Natural killer cell (primary cell): ENCODE results near the gene ATP8A1. TPM values are rescaled to one million over a fixed set of nuclear protein-coding genes. Genes with fewer than 3 reads are reported as not detected.
A peak's percentile ranks its signal among the peaks of the same experiment; 100 is the strongest.

ENCODE experiments used
- ATAC-seq, 3 donors: fragments of 150-1000 bp in 2 of 3; fragments of 200-7000 bp in 1 of 3; cut with Tn5 transposase; 1 replicate in 1 of 3; 2 replicates in 2 of 3; pipeline ENCODE4 v1.10.0; 2021; ENCODE audit warnings: mild to moderate bottlenecking in 2 of 3, moderate library complexity in 2 of 3
- DNase-seq, 2 donors: peaks; one replicate each; pipeline versions ENCODE4 v3.0.0 to v3.0.0-alpha.2; 2013 to 2021; ENCODE audit warnings: mixed read lengths in 1 of 2
- H3K27ac ChIP-seq: one replicate; pipeline ENCODE4 v1.5.1; 2013; ENCODE audit warnings: mild to moderate bottlenecking, low read length
- H3K27me3 ChIP-seq: one replicate; pipeline ENCODE4 v1.6.1; 2013; ENCODE audit warnings: low read length; ENCODE audit not compliant: control insufficient read depth, insufficient read depth
- H3K36me3 ChIP-seq: one replicate; pipeline ENCODE4 v1.6.1; 2013; ENCODE audit warnings: low read length; ENCODE audit not compliant: control insufficient read depth, insufficient read depth
- H3K4me1 ChIP-seq: one replicate; pipeline ENCODE4 v1.6.1; 2013; ENCODE audit warnings: low read length; ENCODE audit not compliant: control insufficient read depth, insufficient read depth
- H3K4me3 ChIP-seq: one replicate; pipeline ENCODE4 v1.5.1; 2013; ENCODE audit warnings: low read length
- H3K9me3 ChIP-seq: one replicate; pipeline ENCODE4 v1.6.1; 2013; ENCODE audit warnings: low read length; ENCODE audit not compliant: control insufficient read depth, insufficient read depth
- H3K27ac Mint-ChIP-seq, 2 donors: one replicate each; pipeline ENCODE4 v1.8.0; 2022; ENCODE audit warnings: mild to moderate bottlenecking in 2 of 2, mixed read lengths in 2 of 2, moderate library complexity in 1 of 2
- H3K27me3 Mint-ChIP-seq, 2 donors: one replicate each; pipeline ENCODE4 v1.8.0; 2022; ENCODE audit warnings: low read depth in 2 of 2, mixed read lengths in 2 of 2
- H3K36me3 Mint-ChIP-seq: one replicate; pipeline ENCODE4 v1.8.0; 2022; ENCODE audit warnings: mixed read lengths
- H3K4me1 Mint-ChIP-seq, 2 donors: one replicate each; pipeline ENCODE4 v1.8.0; 2022; ENCODE audit warnings: mixed read lengths in 2 of 2
- H3K4me3 Mint-ChIP-seq: one replicate; pipeline ENCODE4 v1.8.0; 2022; ENCODE audit warnings: mild to moderate bottlenecking, moderate library complexity, mixed read lengths
- H3K9me3 Mint-ChIP-seq, 2 donors: one replicate each; pipeline ENCODE4 v1.8.0; 2022; ENCODE audit warnings: mixed read lengths in 2 of 2
- CTCF ChIP-seq: fragments of 200-600 bp; IDR thresholded peaks from one replicate; pipeline ENCODE4 v1.8.0; 2022; ENCODE audit warnings: antibody characterized with exemption
- WGBS: methylation state at CpG from one replicate; pipeline ENCODE4 v1.1.7; 2013; ENCODE audit warnings: missing lambda C conversion rate; ENCODE audit not compliant: insufficient coverage; 5-methylcytosine and 5-hydroxymethylcytosine counted together
- intact Hi-C: fragments of 100-400 bp; cut with micrococcal nuclease; formaldehyde crosslinking; loops from one replicate; pipeline ENCODE4 v1.14.2; 2022
- total RNA-seq, 4 donors: library from RNA; stranded (reverse); fragments of 120-200 nt in 1 of 4; gene quantifications; one replicate each; pipeline versions ENCODE4 v1.2.3 to v1.2.4, GENCODE V29; 2013 to 2022

The ATP8A1 gene
- total RNA-seq, 3 donors from 2014 or later (not counting 1 experiment from before 2014, with no cell fraction given) = 84.8 to 156 (median 147) TPM

GRCh38 chr4:42656679-42656943 is 294 bp downstream of the ATP8A1 start:
- Histone ChIP-seq H3K27me3 (no peaks in the 10 kb centered on the region), H3K9me3 (peaks cover under 1% of the 10 kb centered on the region), H3K27ac (peak overlapping the region; percentile 81), H3K4me3 (peak overlapping the region; percentile 97), H3K4me1 (peaks cover 25% of the 10 kb centered on the region), H3K36me3 (no peaks in the 10 kb centered on the region)
- H3K36me3 Mint-ChIP-seq = peaks cover 7% of the 10 kb centered on the region
- peaks cover 54 to 68% of the 10 kb centered on the region in 2 donors for H3K4me1 Mint-ChIP-seq
- ATAC-seq (no peak), DNase-seq (no peak)
- peaks cover 0 to 4% of the 10 kb centered on the region in 2 donors for H3K9me3 Mint-ChIP-seq
- intact Hi-C loops = loop anchor here (2.0 kb wide), 1 partner anchor 14 kb away; no protein-coding TSS in a partner anchor
- peak overlapping the region; percentile 74 to 95 for H3K27ac Mint-ChIP-seq
- H3K27me3 Mint-ChIP-seq = no peaks in the 10 kb centered on the region
- H3K4me3 Mint-ChIP-seq = peak overlapping the region; percentile 87
- WGBS = under 1% methylated on average over 31 of the region's 31 CpGs
- no peak for TF ChIP-seq CTCF

- TF ChIP-seq CTCF = no peak
- Histone ChIP-seq H3K4me3 (peak overlapping the region; percentile 97), H3K27me3 (no peaks in the 10 kb centered on the region), H3K4me1 (peaks cover 25% of the 10 kb centered on the region), H3K36me3 (no peaks in the 10 kb centered on the region), H3K9me3 (peaks cover 3% of the 10 kb centered on the region), H3K27ac (peak overlapping the region; percentile 81)
- WGBS = under 1% methylated on average over 39 of the region's 39 CpGs
- H3K4me1 Mint-ChIP-seq = peaks cover 54 to 69% of the 10 kb centered on the region in 2 donors
- H3K9me3 Mint-ChIP-seq = peaks cover 0 to 4% of the 10 kb centered on the region in 2 donors
- no peaks in the 10 kb centered on the region for H3K27me3 Mint-ChIP-seq
- peaks cover 8% of the 10 kb centered on the region for H3K36me3 Mint-ChIP-seq
- H3K4me3 Mint-ChIP-seq = peak overlapping the region; percentile 87
- DNase-seq = peak; percentile 44 to 64
- intact Hi-C loops = loop anchor here (2.0 kb wide), 1 partner anchor 15 kb away; no protein-coding TSS in a partner anchor
- peak in 2 of 3 donors; percentile 6 to 16 for ATAC-seq
- peak overlapping the region; percentile 74 to 95 for H3K27ac Mint-ChIP-seq
Measured at GRCh38 chr4:42655921-42656678, 805 bp downstream of the ATP8A1 start.

- H3K4me3 ChIP-seq = peak overlapping the region; percentile 97
- H3K4me1 ChIP-seq = peaks cover 25% of the 10 kb centered on the region
- H3K36me3 ChIP-seq = no peaks in the 10 kb centered on the region
- DNase-seq = no peak
- intact Hi-C loops = no loop called here
- peak overlapping the region; percentile 81 for H3K27ac ChIP-seq
- peaks cover 8% of the 10 kb centered on the region for H3K36me3 Mint-ChIP-seq
- peaks cover 3% of the 10 kb centered on the region for H3K9me3 ChIP-seq
- no peak for TF ChIP-seq CTCF
- peaks cover 0 to 4% of the 10 kb centered on the region in 2 donors for H3K9me3 Mint-ChIP-seq
- no CpG with 5 or more reads among the region's 1 CpG for WGBS
- H3K4me3 Mint-ChIP-seq = peak overlapping the region; percentile 87
- ATAC-seq = no peak
- H3K27me3 Mint-ChIP-seq = no peaks in the 10 kb centered on the region
- H3K4me1 Mint-ChIP-seq = peaks cover 56 to 71% of the 10 kb centered on the region in 2 donors
- peak overlapping the region; percentile 74 to 95 for H3K27ac Mint-ChIP-seq
- no peaks in the 10 kb centered on the region for H3K27me3 ChIP-seq
Measured at GRCh38 chr4:42655269-42655637, 1.7 kb downstream of the ATP8A1 start.
